KOPT-K1 (cell line): ENCODE results near the gene NFATC1.

Experiments
- H3K27ac ChIP-seq: fragments of 200-600 bp; sonication (generic); 2 replicates; pipeline ENCODE4 v1.5.1; 2016; ENCODE audit warnings: antibody characterized with exemption, mild to moderate bottlenecking, low read depth, low read length; ENCODE audit not compliant: poor library complexity, severe bottlenecking
- H3K36me3 ChIP-seq: fragments of 200-600 bp; sonication (generic); 2 replicates; pipeline ENCODE4 v1.5.1; 2017; ENCODE audit warnings: antibody characterized with exemption, mild to moderate bottlenecking, low read length, moderate library complexity; ENCODE audit not compliant: insufficient read depth
- H3K9me3 ChIP-seq: fragments of 200-600 bp; sonication (generic); 2 replicates; pipeline ENCODE4 v1.5.1; 2017; ENCODE audit warnings: antibody characterized with exemption, low read length, mild to moderate bottlenecking; ENCODE audit not compliant: insufficient read depth, poor library complexity, severe bottlenecking

NFATC1 gene

DNA sequence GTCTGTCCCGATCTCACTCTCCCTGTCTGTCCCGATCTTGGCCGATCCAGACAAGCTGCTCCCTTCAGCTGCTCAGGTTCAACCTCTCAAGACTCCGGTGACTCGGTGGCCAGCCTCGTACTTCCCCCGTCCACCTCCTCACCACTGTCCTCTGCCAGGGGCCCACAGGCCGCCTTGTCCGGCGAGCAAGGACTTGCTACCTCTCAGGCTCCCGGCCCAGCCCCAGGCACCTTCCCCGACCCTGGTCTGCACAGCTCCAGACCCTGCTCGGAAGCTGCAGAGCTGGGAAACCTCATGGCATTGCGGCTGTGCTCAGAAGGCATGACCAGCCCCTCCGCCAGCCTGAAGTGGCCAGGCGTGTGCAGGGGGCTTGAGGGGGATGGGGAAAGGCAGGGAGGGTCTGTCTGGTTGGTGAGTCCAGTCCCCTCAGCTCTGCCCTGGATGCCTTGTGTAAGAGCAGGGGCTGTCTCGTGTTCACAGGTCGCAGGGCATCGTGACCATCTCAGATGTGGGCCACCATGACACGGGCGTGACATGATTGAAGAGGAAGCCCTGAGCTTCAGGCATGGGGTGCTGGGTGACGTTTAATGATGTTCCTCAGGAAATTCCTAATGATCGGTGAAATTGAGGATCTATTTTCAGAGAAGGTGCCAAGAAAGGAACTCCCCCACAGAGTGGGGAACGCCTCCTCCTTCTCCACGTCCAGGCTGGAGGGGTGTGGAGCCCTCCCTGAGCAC lies 162.6 kb downstream of the NFATC1 start:
- Histone ChIP-seq H3K27ac (no peak overlapping the region), H3K9me3 (no peaks in the 10 kb centered on the region), H3K36me3 (no peaks in the 10 kb centered on the region)

DNA sequence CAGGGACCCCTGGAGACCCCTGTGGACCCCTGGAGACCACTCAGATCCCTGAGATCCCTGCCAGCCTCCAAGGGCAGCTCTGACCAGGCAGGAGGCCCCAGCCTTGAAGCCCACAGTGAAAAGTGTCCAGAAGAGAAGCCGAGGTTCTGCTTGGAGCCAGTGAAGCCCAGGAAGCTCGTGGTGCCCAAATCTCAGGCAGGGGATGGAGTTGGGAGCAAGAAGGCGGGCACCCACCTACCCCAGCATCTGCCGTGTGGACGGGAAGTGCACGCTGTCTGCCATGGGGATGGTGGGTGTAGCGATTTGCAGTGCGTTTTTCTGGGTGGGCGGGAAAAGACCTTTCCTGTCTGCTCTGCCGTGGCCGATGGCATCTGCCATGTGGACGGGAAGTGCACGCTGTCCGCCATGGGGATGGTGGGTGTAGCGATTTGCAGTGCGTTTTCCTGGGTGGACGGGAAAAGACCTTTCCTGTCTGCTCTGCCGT lies 163.2 kb downstream of the NFATC1 start:
- no peak overlapping the region for H3K27ac ChIP-seq
- no peaks in the 10 kb centered on the region for H3K9me3 ChIP-seq
- H3K36me3 ChIP-seq: no peaks in the 10 kb centered on the region

DNA sequence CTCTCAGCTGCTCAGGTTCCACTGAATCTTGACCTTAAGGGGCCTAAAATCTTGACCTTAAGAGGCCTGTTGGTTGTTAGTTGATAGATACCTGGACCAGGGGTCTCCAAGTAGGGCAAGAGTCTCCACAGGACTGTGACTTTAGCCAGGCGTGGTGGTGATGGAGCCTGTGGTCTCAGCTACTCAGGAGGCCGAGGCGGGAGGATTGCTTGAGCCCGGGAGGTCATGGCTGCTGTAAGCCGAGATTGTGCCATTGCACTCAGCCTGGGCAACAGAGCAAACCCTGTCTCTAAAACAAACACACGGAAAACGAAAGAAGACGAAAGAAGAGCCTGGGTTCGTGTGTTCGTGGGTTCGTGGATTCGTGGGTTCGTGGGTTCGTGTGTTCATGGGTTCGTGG lies 163.7 kb downstream of the NFATC1 start:
- H3K36me3 ChIP-seq: no peaks in the 10 kb centered on the region
- H3K9me3 ChIP-seq: no peaks in the 10 kb centered on the region
- H3K27ac ChIP-seq: no peak overlapping the region

DNA sequence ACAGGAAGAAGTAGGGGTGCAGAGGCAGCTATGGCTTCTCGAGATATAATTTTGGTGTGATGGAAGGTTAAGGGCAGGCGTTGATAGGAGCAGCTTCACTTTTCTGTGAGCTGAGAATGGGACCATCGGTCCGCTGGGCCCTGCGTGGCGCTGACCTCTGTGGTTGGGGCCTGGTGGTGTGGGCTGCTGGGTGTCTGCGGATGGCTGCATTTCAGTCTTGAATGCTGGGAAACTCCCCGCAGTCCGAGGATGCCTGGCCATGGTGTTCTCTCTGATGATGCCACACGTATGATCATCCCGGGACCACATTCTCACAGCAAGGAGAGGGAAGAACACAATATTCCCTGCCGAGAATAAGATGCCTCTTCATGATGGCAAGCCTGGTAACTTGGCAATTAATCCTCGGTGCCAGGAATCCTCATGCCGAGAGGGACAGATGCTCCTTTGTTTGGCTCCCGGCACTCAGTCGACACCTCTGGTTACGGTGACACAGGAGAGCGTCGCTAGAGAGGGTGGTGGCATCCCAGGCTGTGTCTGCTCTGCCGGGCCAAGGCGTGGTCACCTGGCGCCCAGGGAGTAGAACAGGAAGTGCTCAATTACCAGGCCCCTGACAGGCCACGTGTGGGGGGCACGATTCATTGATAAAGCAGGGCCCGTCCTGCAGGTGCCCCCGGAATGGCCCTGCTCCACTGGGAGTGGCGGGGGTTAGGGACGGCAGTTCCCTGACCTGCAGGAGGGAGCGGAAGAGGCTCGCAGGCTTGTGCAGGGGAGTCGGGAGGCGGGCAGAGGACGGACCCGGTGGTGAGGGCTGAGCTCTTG lies 164.5 kb downstream of the NFATC1 start:
- H3K36me3 ChIP-seq: no peaks in the 10 kb centered on the region
- no peaks in the 10 kb centered on the region for H3K9me3 ChIP-seq
- H3K27ac ChIP-seq: no peak overlapping the region

DNA sequence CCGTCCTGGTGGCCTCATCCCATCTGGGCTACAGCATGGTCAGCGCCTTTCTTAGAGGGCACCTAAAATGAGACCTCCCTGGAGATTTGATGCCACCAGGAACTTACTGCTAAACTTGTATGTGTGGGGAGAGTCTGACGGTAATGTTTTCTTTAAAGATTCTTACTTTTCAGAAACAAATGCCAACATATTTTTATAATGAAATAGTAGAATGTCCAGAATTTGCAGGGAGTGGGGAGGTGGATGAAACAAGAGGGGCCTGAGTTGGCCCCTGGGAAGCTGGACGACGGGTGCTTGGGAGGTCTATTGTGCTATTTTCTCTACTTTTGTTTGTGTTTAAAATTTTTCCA lies 165.1 kb downstream of the NFATC1 start:
- Histone ChIP-seq H3K27ac (no peak overlapping the region), H3K9me3 (no peaks in the 10 kb centered on the region), H3K36me3 (no peaks in the 10 kb centered on the region)

DNA sequence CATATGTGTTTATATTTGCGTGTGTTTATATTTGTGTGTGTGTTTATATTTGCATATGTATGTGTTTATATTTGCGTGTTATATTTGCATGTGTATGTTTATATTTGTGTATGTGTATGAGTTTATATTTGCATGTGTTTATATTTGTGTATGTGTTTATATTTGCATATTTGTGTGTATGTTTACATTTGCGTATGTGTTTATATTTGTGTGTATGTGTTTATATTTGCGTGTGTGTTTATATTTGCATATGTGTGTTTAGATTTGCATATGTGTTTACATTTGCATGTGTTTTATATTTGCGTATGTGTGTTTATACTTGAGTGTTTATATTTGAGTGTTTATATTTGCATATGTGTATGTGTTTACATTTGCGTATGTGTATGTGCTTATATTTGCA lies 168.2 kb downstream of the NFATC1 start:
- H3K9me3 ChIP-seq: no peaks in the 10 kb centered on the region
- H3K27ac ChIP-seq: no peak overlapping the region
- H3K36me3 ChIP-seq: no peaks in the 10 kb centered on the region

DNA sequence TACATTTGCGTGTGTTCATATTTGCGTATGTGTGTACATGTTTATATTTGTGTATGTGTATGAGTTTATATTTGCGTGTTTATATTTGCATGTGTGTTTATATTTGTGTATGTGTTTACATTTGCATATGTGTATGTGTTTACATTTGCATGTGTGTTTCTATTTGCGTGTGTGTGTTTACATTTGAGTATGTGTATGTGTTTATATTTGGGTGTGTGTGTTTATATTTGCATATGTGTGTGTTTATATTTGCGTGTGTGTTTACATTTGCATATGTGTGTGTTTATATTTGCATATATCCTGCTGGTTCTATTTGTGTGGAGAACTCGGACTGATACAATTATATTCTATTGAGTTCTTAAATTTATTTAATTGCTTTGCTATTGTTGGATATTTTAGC lies 168.7 kb downstream of the NFATC1 start:
- H3K36me3 ChIP-seq: no peaks in the 10 kb centered on the region
- H3K27ac ChIP-seq: no peak overlapping the region
- no peaks in the 10 kb centered on the region for H3K9me3 ChIP-seq

DNA sequence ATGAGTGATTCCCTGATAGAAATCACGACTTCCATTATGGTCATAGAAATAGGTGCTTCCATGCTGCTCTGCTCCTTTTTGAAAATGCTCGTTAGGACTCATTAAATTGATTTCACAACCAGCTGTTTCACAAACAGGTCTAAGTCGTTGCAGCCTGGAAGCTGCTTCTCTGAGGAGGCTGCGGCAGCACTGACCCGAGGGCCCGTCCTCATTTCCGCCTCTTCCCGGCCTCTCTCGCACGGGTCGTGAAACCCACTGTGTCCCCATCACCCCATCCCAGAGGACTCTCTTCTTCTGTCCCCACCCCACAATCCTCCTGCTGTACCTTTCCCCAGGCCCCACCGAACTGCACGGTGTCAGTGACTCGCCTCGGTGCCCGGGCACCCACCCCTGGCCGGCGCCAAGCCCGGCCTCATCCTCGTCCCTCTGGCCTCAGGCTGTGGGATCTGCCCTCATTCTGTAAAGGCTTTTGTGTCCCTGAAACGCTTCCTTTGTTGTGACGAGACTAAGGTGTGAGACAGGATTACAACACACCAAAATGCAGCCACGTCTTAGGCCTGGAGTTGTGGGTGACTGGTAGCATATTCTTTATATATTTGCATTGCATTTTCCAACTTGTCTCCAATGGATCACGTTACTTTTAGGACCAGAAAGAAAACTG lies 171.2 kb downstream of the NFATC1 start:
- H3K9me3 ChIP-seq: peaks cover 7% of the 10 kb centered on the region
- H3K27ac ChIP-seq: no peak overlapping the region
- no peaks in the 10 kb centered on the region for H3K36me3 ChIP-seq

DNA sequence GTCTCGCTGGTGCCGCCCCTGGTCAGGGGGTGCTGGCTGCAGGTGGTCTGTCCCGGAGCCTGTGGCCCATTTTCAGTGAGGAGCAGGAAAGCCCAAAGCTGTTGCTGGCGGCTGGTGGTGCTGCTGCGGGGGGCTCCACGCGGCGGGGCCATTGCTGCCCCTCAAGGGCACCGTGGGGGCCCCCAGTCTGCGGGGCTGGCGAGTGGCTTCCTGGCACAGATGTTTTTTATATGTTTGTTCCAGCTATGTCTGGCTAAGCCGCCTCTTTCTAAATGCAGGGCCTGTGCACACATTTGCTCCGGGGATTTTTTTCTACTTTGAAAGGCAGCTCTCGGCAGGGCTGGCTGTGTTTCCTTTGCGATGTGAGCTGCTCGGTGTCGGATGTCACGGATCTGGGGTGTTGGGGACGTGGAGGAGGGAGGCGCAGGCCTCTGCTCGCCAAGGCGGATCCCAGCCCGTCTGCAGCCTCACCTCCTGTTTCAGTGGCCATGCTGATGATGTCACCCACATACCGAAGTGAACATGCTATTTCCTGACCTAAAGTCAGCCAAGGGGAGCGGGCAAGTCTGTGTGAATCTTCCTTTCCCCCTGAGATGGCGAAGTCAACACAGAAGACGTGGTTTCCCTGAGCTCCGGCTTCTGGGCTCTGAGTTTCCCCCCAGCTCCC lies 171.9 kb downstream of the NFATC1 start:
- Histone ChIP-seq H3K36me3 (no peaks in the 10 kb centered on the region), H3K27ac (no peak overlapping the region), H3K9me3 (peaks cover 14% of the 10 kb centered on the region)

DNA sequence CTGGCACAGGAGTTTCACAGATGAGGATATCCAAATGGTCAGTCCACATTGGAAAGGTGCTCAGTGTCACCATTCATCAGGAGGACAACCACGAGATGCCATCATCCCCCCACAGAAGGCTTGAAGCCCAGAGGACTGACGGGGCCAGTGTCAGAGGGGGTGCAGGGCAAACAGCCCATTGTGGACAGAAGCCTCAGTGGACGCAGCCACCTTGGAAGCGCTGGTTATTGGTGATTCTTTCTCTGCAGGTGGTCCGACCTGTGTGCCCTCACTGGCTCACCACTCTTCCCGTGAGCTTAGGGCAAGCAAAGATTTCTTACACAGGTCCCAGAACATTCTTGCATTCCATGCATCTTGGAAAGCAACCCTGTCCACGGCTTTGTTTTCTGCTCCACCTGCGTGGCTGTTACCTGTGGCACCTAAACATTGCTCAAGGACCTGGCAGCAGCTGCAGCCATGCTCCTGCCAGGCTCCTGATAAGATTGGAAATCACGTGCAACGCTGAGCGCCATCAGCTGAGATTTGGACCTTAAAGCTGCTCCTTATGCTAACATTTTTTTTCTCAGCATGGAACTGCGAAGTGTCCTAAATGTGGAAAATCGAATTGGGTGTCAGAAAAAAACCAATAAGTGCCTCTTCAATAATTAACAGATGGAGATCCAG lies 172.9 kb downstream of the NFATC1 start:
- Histone ChIP-seq H3K36me3 (no peaks in the 10 kb centered on the region), H3K9me3 (peaks cover 24% of the 10 kb centered on the region), H3K27ac (no peak overlapping the region)

DNA sequence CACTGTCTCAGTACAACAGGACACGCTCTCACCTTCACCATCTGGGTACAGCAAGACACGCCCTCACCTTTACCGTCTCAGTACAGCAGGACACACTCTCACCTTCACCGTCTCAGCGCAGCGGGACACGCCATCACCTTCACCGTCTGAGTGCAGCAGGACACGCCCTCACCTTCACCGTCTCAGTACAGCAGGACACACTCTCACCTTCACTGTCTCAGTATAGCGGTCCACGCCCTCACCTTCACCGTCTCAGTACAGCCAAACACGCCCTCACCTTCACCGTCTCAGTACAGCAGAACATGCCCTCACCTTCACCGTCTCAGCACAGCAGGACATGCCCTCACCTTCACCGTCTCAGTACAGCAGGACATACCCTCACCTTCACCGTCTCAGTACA lies 174.0 kb downstream of the NFATC1 start:
- Histone ChIP-seq H3K9me3 (peaks cover 35% of the 10 kb centered on the region), H3K36me3 (no peaks in the 10 kb centered on the region), H3K27ac (no peak overlapping the region)

DNA sequence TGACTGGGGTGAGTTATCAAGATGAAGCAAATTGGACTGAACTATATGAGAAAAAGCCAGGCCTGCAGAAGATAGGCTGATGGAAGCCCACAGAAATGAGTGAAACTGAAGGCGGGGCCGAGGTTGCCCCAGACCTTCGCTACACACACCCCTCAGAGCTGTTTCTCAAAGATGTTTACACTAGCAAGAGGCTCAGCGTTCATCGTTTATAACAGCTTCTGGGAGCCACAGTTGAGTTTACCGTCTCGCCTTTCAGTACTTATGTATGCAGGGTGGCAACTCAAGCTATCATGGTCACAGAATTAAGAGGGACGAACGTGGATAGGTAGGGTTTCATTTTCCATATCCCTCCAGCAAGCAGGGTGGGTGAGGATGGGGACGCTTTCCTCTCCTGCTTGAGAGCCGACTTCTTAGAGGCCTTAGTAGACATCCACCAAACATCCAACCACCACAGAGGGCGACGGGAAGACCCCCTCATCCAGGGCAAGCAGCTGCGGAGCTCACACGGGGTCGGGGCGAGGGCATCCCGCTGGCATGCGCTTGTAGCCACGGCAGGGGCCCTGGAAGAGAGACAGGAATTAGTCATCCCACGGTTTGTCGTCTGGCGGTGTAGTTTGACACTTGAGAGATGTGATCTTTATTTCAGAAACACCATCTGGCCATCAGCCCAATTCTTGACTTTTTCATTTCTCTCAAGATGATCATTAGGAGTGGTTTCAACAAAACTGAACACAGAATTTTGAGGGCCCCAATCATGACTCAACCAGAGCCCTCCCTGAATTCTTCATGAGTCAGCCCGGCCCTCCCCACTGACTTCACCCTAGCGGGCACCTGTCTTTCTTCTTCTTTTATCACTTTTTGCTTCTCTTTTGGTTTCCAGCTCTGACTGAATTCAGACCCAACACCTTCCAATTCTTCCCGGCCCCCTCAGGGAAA lies 174.8 kb downstream of the NFATC1 start:
- Histone ChIP-seq H3K27ac (no peak overlapping the region), H3K9me3 (peaks cover 35% of the 10 kb centered on the region)

DNA sequence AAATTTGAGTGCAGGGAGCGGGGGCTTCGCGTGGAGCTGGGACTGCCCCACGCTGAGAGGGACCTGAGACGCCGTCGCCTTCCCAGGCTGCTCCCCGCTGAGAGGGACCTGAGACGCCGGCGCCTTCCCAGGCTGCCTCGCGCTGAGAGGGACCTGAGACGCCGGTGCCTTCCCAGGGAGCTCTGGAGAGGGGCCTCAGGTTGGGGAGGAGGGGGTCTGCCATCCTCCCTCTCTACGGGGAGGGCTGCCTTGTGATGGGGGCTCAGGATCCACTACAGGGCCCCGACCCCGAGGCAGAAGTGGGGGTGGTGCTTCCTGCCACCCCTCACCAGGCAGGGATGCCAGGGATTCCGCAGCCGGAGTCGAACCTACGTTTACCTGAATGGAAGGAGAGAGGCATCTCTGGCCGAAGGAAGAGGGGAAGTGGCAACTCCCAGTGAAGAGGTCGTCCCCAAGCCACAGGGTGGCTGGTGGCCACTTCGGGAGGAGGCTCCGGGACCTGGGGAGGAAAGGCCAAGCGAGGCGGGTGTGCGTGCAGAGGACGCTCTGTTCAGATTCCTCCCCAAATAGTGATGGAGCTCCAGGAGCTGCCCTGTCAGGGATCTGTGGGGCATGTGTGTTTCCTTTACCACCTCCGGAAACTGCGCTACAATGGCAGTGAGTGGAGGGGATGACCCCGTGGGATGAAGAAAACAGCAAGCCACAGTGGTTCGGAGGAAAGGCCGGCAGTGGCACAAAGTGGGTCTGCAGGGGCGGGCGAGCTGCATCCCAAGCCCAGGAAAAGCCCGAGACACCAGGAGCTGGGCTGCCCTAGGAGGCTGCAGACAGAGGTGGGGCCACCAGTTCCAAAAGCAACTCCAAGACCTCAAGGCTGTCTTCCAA lies 175.7 kb downstream of the NFATC1 start:
- peaks cover 35% of the 10 kb centered on the region for H3K9me3 ChIP-seq
- H3K36me3 ChIP-seq: no peaks in the 10 kb centered on the region
- H3K27ac ChIP-seq: no peak overlapping the region

More for the DNA sequence above, 174.8 kb downstream of the NFATC1 start:
- H3K36me3 ChIP-seq: no peaks in the 10 kb centered on the region
